ENCODE measurements around the gene SELE. TPM values are rescaled to one million over a fixed set of nuclear protein-coding genes. Genes with fewer than 3 reads are reported as not detected.

SELE gene
- total and polyA plus RNA-seq, 9 of the 15 experiments (the other 6 are each of a cell fraction or from before 2014, with no cell fraction given): 0.08 TPM; not detected in 8

GRCh38 chr1:169779150-169779549 lies 45.3 kb upstream of the SELE start (continued):
- no peak for TF ChIP-seq HMG20B (CRISPR knock-in tag; IDR thresholded peaks at IDR 0.05)
- no peak for TF ChIP-seq ZNF444 (CRISPR knock-in tag; IDR thresholded peaks at IDR 0.05)
- TF ChIP-seq, protein P1, sequence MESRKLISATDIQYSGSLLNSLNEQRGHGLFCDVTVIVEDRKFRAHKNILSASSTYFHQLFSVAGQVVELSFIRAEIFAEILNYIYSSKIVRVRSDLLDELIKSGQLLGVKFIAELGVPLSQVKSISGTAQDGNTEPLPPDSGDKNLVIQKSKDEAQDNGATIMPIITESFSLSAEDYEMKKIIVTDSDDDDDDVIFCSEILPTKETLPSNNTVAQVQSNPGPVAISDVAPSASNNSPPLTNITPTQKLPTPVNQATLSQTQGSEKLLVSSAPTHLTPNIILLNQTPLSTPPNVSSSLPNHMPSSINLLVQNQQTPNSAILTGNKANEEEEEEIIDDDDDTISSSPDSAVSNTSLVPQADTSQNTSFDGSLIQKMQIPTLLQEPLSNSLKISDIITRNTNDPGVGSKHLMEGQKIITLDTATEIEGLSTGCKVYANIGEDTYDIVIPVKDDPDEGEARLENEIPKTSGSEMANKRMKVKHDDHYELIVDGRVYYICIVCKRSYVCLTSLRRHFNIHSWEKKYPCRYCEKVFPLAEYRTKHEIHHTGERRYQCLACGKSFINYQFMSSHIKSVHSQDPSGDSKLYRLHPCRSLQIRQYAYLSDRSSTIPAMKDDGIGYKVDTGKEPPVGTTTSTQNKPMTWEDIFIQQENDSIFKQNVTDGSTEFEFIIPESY (CRISPR knock-in tag; IDR thresholded peaks at IDR 0.05): no peak
- no peak for TF ChIP-seq MCM2 (IDR thresholded peaks at IDR 0.05; ENCODE audit: low read depth)
- TF ChIP-seq ZNF165 (CRISPR knock-in tag; IDR thresholded peaks at IDR 0.05; ENCODE audit: borderline replicate concordance): no peak
- TF ChIP-seq MCM5 (IDR thresholded peaks at IDR 0.05; ENCODE audit: low read depth): no peak
- TF ChIP-seq ZFP30 (CRISPR knock-in tag; IDR thresholded peaks at IDR 0.05; ENCODE audit: borderline replicate concordance): no peak
- no peak for TF ChIP-seq CTCFL (IDR thresholded peaks at IDR 0.05; ENCODE audit: borderline replicate concordance, insufficient read depth, low read depth, low read length, poor library complexity, severe bottlenecking)
- no peak for TF ChIP-seq ZFX (CRISPR knock-in tag; IDR thresholded peaks at IDR 0.05)
- TF ChIP-seq FOXA1 (IDR thresholded peaks at IDR 0.05; ENCODE audit: borderline replicate concordance): no peak

All from K562 (cell line).